LoVo (cell line): ENCODE data around the gene F2RL2.
A peak's percentile ranks its signal among the peaks of the same experiment; 100 is the strongest.
"Not testable (repeated sequence)": the region's sequence is repeated elsewhere in the genome, so short reads cannot be mapped to it uniquely, and the experiment has no call there.

Experiments
- DNase-seq: peaks from one replicate; pipeline ENCODE4 v3.0.0-alpha.2; 2016; ENCODE audit warnings: low spot score

The F2RL2 gene

GRCh38 chr5:76622076-76622475, 1.1 kb downstream of the F2RL2 start:
- no peak for DNase-seq

DNA sequence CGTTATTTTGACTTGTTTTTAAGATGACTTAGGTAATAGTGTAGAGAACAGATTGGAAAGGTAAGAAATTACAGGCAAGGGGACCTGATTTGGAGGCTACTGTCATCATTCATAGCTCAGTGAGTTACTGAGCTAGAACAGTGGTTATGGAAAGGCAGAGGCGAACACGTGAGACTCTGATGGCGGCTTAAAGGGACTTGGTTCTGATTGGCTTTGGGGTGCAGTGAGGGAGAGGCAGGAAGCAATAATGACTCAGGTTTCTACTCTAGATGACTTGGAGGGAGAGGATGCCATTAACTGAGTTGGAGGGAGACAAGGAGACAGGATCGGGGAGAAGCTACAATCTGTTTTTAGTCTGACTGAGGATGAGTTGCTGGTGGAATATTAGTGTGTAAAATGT, 3.0 kb downstream of the F2RL2 start:
- no peak for DNase-seq

DNA sequence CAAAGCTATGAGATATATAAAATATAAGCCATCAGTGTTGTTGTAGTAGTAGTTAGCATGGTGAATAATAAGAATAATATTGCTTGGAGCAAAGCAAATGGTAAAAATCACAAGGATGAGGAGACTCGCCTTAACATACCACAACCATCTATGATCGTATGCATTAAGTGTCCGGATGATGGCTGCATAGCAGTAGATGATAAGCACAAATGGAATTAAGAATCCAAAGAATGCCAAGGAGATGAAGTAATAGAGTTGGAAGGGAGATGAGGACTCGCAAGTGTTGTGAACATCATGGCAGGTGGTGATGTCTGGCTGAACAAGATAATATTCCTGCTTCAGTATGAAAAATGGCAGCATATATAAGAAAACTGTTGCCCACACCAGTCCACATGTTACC, 5.5 kb downstream of the F2RL2 start:
- DNase-seq = no peak

DNA sequence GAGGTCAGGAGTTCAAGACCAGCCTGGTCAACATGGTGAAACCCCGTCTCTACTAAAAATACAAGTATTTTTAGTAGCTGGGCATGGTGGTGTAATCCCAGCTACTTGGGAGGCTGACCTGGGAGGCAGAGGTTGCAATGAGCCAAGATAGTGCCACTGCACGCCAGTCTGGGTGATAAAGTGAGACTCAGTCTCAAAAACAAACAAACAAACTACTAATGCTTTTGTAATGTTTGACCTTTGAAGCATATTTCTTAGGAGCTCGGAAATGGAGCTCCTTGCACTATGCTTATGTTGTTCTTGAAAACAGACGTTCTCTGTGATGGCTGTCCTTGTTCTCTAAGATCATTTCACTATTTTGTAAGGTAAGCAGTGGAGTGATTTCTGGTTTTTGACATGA, 6.0 kb downstream of the F2RL2 start:
- DNase-seq = no peak

- no peak for DNase-seq
Measured at GRCh38 chr5:76616206-76616605, 7.0 kb downstream of the F2RL2 start.

DNA sequence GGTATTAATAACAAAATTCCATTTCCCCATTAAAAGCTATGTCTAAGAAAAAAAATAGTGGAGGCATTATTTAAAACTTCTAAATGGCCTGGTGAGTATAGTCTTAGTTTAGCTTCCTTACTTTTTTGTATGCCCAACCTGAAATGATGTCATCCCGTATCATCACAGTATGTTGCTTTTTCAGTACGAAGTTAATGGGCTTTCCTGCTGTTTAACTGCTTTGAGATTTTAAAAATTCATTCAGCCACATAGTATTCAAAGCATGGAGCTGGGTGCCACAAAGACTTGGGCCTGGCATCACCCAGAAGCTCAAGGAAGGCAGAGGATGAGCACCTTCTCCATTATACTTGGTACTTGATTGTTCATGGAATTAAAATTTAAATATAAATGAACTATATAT, 7.4 kb downstream of the F2RL2 start:
- no peak for DNase-seq

DNA sequence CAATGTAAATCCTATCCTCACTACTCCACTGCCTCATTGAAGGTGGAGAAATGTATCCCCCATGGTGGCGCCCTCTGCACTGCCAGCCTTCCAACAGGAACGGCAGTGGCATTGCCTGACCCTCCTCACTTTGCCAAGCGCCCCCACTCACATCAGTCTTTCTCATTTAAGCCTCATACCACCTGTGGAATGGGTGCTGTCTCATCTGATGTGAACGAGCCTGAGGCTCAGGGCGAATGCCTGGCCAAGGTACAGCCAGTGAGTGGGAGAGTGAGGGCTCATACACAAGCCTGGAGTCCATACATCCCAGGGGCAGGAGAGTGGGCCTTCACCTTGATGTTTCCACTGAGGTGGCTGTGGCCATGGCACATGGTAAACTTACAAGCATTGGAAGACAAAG, 10.3 kb downstream of the F2RL2 start:
- DNase-seq = no peak

- no peak for DNase-seq
Measured at GRCh38 chr5:76610196-76610595, 13.0 kb downstream of the F2RL2 start.

DNA sequence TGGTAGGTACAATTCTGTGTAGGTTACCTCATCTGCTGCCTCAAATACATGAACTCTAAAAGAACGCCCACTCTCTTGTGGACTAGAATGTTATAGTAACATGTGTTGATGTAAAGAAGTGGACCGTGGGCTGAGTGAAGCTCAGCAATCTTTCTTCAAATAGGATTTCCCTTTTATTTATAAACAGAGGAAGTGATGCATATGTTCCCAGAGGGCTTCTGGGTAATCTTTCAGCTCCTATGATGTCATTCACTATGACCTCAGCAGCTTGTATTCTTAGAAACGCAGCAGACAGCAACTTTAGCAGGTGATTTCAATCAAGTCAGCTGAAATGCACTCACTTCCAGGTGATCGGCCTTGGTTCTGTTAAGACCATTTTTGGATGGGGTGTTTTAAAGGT, 14.4 kb downstream of the F2RL2 start:
- no peak for DNase-seq

DNA sequence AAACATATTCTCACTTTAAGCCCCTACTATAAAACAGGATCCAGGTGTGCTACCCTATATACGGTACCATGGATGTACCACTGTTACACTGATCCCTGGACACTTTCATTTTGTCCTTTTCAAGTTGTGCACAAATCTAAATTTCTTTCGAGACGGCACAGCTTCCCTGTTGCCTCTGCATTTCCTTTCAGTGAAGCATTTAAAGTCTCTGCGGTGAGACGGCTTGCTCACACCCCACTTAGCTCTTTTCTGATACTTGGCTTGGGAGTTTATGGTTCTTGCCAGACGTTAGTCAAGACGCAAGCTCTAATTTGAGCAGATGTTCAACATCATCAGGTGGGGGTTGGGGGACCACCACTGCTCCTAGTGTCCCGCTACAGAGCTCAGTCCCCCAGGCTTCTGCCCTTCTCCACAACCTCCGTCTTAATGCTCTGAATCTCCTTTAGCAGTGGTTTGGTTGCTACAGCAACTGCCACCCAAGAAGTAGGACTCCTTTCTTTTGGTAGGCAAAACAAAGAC, 15.8 kb downstream of the F2RL2 start:
- no peak for DNase-seq

GRCh38 chr5:76606701-76607100, 16.5 kb downstream of the F2RL2 start:
- DNase-seq = no peak

DNA sequence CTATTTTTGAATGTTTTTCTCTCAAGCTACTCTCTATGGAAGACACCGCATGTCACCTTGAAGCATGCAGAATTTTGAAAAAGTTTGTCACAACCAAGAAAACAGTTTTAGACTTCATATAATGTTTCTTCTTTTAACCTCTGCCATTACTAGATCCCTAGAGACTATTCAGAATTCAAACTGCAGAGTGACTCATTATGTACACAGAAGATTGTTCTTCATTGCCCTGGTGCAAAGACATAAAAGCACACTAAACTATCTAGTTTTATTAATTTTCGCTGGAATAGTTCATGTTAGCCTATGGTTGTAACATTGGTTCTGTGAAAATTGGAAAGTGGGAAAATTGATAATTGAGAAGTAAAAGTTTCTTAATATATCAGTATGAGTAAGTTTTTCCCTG, 18.4 kb downstream of the F2RL2 start:
- peak; percentile 14 for DNase-seq

GRCh38 chr5:76603991-76604390, 19.2 kb downstream of the F2RL2 start:
- DNase-seq = not testable (repeated sequence)

DNA sequence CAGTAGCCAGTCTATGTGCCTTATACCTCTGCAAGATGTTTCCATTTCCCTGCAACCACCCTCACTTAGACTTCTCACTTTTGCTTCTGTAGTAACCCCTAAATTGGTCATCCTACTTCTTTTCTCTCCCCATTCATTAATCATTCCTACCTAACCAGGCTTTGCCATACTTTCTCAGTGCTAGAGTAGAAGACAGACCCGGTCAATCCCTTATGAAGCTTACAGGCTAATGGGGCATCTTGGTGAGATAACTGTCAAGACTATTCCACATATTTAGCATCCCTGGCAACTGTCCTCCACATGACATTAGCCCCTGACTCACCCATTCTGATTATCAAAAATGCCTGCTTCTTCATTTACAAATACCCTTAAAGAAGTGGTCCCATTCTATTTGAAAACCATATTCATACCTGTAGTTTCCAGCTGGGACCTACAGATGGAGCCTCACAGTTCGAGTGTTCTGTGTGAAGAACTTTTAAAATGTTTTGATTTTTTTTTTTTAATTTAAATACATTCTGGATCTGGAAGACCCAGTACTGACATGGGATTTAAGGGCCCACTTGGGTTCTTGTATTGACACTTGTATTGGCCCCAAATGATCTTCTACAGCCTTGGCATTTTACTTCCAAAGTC, 21.0 kb downstream of the F2RL2 start:
- DNase-seq = no peak

DNA sequence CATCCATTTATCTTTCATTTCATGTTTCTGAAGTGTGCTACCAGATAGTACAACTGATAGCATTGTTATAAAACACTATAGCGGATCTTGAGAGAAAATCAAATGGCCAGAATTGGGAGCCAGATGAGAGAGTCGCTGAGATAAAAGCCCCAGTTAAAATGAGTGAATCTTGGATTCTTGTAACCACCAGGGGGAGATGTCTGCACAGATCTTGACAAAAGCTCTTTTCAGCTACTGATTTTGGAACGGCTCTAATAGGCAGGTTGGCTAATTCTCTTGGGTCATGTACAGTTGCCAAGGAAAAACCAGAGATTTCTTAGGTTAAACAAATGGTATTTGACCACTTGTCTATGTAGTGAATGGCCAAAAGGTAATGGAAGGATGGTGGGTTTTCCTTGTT, 21.7 kb downstream of the F2RL2 start:
- DNase-seq = peak; percentile 60

DNA sequence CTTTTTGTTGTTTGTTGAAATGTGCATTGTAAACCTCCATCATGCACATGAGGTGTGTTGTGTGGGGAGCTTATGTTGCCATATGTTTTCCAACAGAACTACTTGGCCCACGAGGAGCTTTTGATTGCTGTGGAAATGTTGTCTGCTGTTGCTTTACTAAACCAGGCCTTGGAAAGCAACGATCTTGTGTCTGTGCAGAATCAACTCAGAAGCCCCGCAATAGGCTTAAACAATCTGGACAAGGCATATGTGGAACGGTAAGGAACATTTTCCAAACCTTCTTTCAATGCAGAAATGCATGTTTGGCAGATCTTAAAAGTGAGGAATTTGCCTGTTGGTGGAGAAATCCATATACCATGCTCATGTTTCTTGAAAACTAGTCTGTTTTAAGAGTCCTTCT, 22.5 kb downstream of the F2RL2 start:
- no peak for DNase-seq

GRCh38 chr5:76598531-76598930, 24.7 kb downstream of the F2RL2 start:
- DNase-seq = no peak

- DNase-seq = no peak
Measured at GRCh38 chr5:76595755-76596481, 27.3 kb downstream of the F2RL2 start.

DNA sequence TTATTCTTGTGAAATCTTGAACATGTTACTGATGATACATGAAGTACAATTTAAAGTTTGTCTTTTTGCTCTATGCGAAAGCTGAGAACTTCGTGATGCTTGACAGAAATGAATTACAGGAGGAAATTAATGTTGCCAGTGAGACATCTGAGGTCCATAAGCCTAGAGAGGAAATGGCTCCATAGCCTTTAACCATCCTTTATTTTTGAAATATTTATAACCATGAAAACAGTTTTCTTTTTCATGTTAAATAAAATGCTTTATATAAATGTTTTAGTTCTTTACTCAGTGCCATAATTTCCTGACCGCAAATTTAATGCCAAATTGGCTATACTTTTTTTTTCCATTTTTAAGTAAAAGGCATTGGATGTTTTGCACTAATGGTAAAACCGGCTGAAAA, 29.1 kb downstream of the F2RL2 start:
- DNase-seq = no peak

DNA sequence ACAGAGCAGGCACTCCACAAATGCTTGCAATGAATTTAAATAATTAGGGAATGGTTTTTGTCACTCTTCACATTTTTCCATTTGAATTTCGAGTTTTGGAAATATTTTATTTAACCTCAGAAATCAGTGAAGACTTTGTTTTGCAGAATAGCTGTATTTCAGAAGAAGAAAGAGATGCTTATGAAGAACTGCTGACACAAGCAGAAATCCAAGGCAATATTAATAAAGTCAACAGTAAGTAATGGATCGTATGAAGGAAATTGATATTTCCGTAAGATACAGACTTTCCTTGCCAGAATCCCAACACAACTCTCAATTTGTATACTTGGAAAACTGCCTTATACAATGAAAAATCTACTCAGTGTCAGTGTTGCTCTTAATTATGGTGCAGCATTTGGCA, 30.5 kb downstream of the F2RL2 start:
- no peak for DNase-seq

DNA sequence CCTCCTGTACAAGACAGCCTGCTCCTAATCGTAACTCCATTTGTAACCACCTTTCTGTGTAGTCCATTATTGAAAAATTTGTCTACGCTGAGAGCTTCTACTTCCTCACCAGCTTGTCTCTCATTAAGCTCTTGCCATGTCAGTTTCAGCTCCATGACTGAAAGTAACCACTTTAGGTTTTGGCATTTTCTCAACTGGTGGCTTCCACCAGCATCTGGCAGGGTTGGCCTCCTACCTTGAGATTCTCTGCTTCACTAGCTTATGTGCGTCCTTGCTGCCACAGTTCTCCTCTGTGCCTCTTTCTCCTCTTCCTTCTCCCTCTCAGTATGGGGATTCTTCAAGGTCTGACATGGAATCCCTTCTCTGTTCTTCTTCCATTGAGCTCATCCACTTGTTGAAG, 31.8 kb downstream of the F2RL2 start:
- DNase-seq = no peak

- no peak for DNase-seq
Measured at GRCh38 chr5:76590027-76590426, 33.2 kb downstream of the F2RL2 start.

DNA sequence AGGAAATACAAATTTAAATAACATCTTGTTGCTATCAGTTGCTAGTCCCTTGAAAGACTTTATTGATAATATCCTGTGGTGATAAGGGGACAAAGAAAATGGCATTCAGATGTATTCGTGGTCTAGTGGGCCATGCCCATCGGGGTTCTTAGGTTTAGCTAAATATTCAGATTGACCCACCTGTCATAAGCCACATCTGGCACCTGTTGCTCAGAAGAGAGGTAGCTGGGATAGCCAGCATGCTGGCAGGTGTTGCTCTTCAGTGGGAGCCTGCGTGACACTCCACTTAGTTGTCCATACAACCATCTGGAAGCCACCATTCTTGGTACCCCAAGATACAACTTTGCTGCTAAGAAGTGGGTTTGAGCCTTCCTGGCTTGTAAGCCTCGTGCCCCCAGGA, 36.7 kb downstream of the F2RL2 start:
- no peak for DNase-seq

GRCh38 chr5:76585783-76586217, 37.4 kb downstream of the F2RL2 start:
- DNase-seq = no peak
